Panc1 (cell line): ENCODE measurements around the gene PGS1.

Experiments
- POLR2AphosphoS5 ChIP-seq: IDR thresholded peaks from 2 replicates; pipeline ENCODE4 v1.6.1; 2012; ENCODE audit warnings: mild to moderate bottlenecking, low read depth, low read length, moderate library complexity
- SIN3A ChIP-seq: IDR thresholded peaks from 2 replicates; pipeline ENCODE4 v1.6.1; 2012; ENCODE audit warnings: low read depth, mild to moderate bottlenecking, low read length, moderate library complexity, borderline replicate concordance; ENCODE audit not compliant: insufficient read depth
- TF ChIP-seq, protein P1 (sequence below): fragments of 450-650 bp; IDR thresholded peaks from 2 replicates; pipeline ENCODE4 v1.5.1; 2017; ENCODE audit warnings: mild to moderate bottlenecking
- TF ChIP-seq, protein P2 (sequence below), 2 experiments: IDR thresholded peaks; 2 replicates each; pipeline ENCODE4 v1.6.1; 2011 to 2012; ENCODE audit warnings: low read depth in 2 of 2, control low read depth in 1 of 2, low read length in 1 of 2, mild to moderate bottlenecking in 1 of 2, moderate library complexity in 1 of 2; ENCODE audit not compliant: insufficient read depth in 1 of 2

- TF ChIP-seq, protein P1, sequence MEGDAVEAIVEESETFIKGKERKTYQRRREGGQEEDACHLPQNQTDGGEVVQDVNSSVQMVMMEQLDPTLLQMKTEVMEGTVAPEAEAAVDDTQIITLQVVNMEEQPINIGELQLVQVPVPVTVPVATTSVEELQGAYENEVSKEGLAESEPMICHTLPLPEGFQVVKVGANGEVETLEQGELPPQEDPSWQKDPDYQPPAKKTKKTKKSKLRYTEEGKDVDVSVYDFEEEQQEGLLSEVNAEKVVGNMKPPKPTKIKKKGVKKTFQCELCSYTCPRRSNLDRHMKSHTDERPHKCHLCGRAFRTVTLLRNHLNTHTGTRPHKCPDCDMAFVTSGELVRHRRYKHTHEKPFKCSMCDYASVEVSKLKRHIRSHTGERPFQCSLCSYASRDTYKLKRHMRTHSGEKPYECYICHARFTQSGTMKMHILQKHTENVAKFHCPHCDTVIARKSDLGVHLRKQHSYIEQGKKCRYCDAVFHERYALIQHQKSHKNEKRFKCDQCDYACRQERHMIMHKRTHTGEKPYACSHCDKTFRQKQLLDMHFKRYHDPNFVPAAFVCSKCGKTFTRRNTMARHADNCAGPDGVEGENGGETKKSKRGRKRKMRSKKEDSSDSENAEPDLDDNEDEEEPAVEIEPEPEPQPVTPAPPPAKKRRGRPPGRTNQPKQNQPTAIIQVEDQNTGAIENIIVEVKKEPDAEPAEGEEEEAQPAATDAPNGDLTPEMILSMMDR: no peak
- TF ChIP-seq POLR2AphosphoS5: no peak
- TF ChIP-seq SIN3A: no peak
- TF ChIP-seq, protein P2, sequence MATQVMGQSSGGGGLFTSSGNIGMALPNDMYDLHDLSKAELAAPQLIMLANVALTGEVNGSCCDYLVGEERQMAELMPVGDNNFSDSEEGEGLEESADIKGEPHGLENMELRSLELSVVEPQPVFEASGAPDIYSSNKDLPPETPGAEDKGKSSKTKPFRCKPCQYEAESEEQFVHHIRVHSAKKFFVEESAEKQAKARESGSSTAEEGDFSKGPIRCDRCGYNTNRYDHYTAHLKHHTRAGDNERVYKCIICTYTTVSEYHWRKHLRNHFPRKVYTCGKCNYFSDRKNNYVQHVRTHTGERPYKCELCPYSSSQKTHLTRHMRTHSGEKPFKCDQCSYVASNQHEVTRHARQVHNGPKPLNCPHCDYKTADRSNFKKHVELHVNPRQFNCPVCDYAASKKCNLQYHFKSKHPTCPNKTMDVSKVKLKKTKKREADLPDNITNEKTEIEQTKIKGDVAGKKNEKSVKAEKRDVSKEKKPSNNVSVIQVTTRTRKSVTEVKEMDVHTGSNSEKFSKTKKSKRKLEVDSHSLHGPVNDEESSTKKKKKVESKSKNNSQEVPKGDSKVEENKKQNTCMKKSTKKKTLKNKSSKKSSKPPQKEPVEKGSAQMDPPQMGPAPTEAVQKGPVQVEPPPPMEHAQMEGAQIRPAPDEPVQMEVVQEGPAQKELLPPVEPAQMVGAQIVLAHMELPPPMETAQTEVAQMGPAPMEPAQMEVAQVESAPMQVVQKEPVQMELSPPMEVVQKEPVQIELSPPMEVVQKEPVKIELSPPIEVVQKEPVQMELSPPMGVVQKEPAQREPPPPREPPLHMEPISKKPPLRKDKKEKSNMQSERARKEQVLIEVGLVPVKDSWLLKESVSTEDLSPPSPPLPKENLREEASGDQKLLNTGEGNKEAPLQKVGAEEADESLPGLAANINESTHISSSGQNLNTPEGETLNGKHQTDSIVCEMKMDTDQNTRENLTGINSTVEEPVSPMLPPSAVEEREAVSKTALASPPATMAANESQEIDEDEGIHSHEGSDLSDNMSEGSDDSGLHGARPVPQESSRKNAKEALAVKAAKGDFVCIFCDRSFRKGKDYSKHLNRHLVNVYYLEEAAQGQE (IDR thresholded peaks at IDR 0.05; ENCODE audit: insufficient read depth in 1 of 2, low read depth in 2 of 2, low read length in 1 of 2): no peak
Observed at GRCh38 chr17:78346605-78347250, 31.7 kb upstream of the PGS1 start.
